GM19467 (cell line): ENCODE measurements around the gene MAGOH.
"Not testable (repeated sequence)": the region's sequence is repeated elsewhere in the genome, so short reads cannot be mapped to it uniquely, and the experiment has no call there.

Experiments
- ATAC-seq: cut with Tn5 transposase; IDR thresholded peaks from one replicate; pipeline ENCODE4 v1.9.1; 2021; ENCODE audit warnings: mild to moderate bottlenecking, moderate library complexity; ENCODE audit not compliant: unreplicated experiment

The MAGOH gene

GRCh38 chr1:53190210-53190611 lies 48.1 kb downstream of the MAGOH start:
- ATAC-seq: no peak

GRCh38 chr1:53189061-53189460 lies 49.3 kb downstream of the MAGOH start:
- no peak for ATAC-seq

- ATAC-seq: no peak
Observed at GRCh38 chr1:53188099-53188498, 50.2 kb downstream of the MAGOH start.

DNA sequence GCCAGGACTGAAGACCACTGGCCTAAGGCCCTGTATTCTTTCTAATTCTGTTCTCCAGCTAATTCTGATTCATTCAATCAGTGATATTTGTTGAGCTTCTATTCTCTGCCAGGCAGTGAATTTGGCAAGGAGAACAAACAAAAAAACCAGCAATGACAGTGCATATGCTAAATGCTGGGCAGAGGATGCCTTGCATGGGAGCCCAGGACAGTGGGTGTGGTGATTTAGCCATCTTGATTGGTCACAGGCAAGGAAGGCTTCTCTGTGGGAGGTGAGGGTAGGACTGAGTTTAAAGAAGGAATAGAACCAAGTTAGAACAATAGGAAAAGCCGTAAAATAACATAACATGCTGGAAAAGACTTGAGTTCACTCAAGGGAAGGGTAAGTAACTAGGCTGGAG lies 50.9 kb downstream of the MAGOH start:
- ATAC-seq: no peak

- no peak for ATAC-seq
Observed at GRCh38 chr1:53186533-53186932, 51.8 kb downstream of the MAGOH start.

- ATAC-seq: not testable (repeated sequence)
Observed at GRCh38 chr1:53185955-53186297, 52.4 kb downstream of the MAGOH start.

- ATAC-seq: no peak
Observed at GRCh38 chr1:53183095-53183990, 55.0 kb downstream of the MAGOH start.

DNA sequence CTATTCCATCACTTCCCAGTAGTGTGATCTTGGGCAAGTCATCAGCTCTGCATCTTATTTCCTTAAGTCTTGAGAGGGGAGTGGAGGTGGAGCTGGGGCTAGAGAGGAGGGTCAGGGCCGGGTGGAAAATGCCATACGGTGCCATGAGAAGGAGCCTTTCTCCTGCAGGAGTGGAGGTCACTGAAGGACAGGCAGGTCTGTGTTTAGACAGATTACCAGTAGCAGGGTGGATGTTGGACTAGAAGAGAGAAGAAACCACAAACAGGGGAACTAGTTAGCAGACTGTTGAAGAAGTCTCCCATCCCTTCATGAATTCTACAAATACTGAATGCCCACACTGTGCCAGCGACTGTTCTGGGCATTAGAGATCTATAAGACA lies 55.6 kb downstream of the MAGOH start:
- ATAC-seq: no peak

DNA sequence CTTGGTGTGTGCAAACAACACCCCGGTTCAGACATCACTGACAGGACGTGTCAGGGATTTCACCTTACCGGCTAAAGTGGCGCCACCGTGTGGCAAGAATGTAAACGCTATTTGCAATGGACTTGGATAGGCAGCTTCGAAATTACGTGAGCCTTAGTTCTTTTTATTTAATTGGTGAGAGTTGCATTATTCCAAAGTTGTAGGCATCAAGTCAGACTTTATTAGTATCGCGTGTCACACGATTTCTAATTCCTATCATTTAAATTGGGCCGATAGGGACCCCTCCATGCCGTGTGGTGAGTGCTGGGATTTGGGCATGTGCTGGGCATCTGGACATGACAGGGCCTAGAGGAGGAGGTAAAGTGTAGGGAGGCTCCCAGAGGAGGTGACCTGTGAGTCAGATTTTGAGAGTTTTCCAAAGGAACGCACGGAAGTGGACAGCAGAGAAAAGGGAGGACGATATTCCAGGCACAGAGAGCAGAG lies 56.2 kb downstream of the MAGOH start:
- ATAC-seq: no peak

DNA sequence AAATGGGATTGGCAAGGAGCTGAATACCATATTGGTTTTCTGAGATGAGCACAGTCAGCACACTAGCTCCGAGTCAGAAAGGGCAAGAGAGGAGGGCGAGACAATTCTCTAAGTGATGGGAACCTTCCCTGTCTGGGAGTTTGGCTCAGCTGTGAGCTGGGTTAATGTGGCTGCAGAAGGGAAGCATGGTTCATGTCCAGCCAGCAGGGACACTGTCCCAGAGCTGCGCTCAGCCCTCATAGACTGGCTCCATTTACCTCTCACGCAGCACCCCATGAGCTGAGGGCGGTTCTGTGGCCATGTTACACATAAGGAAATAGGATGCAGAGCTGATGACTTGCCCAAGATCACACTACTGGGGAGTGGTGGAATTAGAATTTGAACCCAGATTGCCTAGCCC lies 57.4 kb downstream of the MAGOH start:
- ATAC-seq: no peak

DNA sequence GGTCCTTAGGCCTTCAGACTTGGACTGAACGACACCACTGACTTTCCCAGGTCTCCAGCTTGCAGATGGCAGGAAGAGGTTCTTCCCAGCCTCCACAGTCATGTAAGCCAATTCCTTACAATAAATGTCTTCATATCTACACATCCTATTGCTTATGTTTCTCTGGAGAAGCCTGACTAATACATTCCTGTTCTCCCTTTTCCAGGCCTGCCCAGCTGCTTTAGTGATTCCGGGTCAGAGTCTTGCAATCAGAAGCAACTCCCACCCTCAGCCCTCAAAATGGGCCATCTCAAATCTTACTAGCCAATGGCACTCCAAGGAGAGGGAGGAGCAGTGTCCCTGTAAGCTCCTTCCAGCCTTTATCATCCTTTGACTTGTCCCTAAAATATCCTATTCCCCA lies 58.1 kb downstream of the MAGOH start:
- ATAC-seq: no peak
